Mesendoderm (in vitro differentiated cells): ENCODE data around the gene HMOX1.

Experiments
- DNase-seq: peaks from one replicate; pipeline ENCODE4 v3.0.0; 2013
- H2AK5ac ChIP-seq: 2 replicates; pipeline ENCODE4 v1.6.1; 2013; ENCODE audit warnings: low read length, inconsistent platforms
- H2BK120ac ChIP-seq: 2 replicates; pipeline ENCODE4 v1.6.1; 2013; ENCODE audit warnings: low read depth, mild to moderate bottlenecking, low read length, moderate library complexity, mixed read lengths
- H2BK15ac ChIP-seq: replicated peaks from 2 replicates; pipeline ENCODE4 v1.6.1; 2013; ENCODE audit warnings: low read depth, mild to moderate bottlenecking, moderate library complexity
- H2BK5ac ChIP-seq: 2 replicates; pipeline ENCODE4 v1.6.1; 2013; ENCODE audit warnings: low read length, inconsistent platforms
- H3K18ac ChIP-seq: 2 replicates; pipeline ENCODE4 v1.6.1; 2013; ENCODE audit warnings: mild to moderate bottlenecking, low read length, mixed read lengths
- H3K23ac ChIP-seq: one replicate; pipeline ENCODE4 v1.6.1; 2013; ENCODE audit warnings: low read length
- H3K27ac ChIP-seq: 2 replicates; pipeline ENCODE4 v1.5.1; 2013; ENCODE audit warnings: low read depth, mild to moderate bottlenecking, inconsistent platforms, low read length, moderate library complexity
- H3K27me3 ChIP-seq: 2 replicates; pipeline ENCODE4 v1.6.1; 2013; ENCODE audit warnings: low read length, control low read depth, mild to moderate bottlenecking, inconsistent platforms; ENCODE audit not compliant: insufficient read depth, poor library complexity
- H3K36me3 ChIP-seq: 2 replicates; pipeline ENCODE4 v1.6.1; 2013; ENCODE audit warnings: low read length, inconsistent platforms; ENCODE audit not compliant: control insufficient read depth, insufficient read depth
- H3K4ac ChIP-seq: one replicate; pipeline ENCODE4 v1.6.1; 2013; ENCODE audit warnings: low read depth, mild to moderate bottlenecking, low read length, moderate library complexity
- H3K4me1 ChIP-seq: 2 replicates; pipeline ENCODE4 v1.6.1; 2013; ENCODE audit warnings: low read depth, low read length, inconsistent platforms; ENCODE audit not compliant: control insufficient read depth
- H3K4me2 ChIP-seq: 2 replicates; pipeline ENCODE4 v1.6.1; 2013; ENCODE audit warnings: low read length
- H3K4me3 ChIP-seq: 2 replicates; pipeline ENCODE4 v1.5.1; 2013; ENCODE audit warnings: mild to moderate bottlenecking, low read length
- H3K56ac ChIP-seq: one replicate; pipeline ENCODE4 v1.6.1; 2013; ENCODE audit warnings: low read length
- H3K79me1 ChIP-seq: 2 replicates; pipeline ENCODE4 v1.6.1; 2013; ENCODE audit warnings: low read length, inconsistent platforms
- H3K79me2 ChIP-seq: 2 replicates; pipeline ENCODE4 v1.6.1; 2013; ENCODE audit warnings: mild to moderate bottlenecking, low read length; ENCODE audit not compliant: control insufficient read depth, insufficient read depth
- H3K9ac ChIP-seq: 2 replicates; pipeline ENCODE4 v1.6.1; 2013; ENCODE audit warnings: low read length, inconsistent platforms
- H4K5ac ChIP-seq: one replicate; pipeline ENCODE4 v1.6.1; 2013; ENCODE audit warnings: low read length
- H4K8ac ChIP-seq: one replicate; pipeline ENCODE4 v1.6.1; 2013; ENCODE audit warnings: low read depth, mild to moderate bottlenecking, control low read depth, low read length, moderate library complexity
- WGBS: extraction: QIAGEN DNeasy Blood & Tissue Kit; methylation state at CpG from one replicate; pipeline ENCODE4 v1.1.7; 2013; ENCODE audit warnings: low lambda C conversion rate, missing lambda C conversion rate; ENCODE audit not compliant: insufficient coverage; ENCODE audit errors: extremely low coverage; 5-methylcytosine and 5-hydroxymethylcytosine counted together

HMOX1 gene

GRCh38 chr22:35348703-35349102 is 32.2 kb upstream of the HMOX1 start:
- Histone ChIP-seq H3K18ac (no peak overlapping the region), H3K27me3 (no peaks in the 10 kb centered on the region), H3K9ac (no peak overlapping the region), H2AK5ac (no peak overlapping the region), H3K4ac (no peak overlapping the region), H3K4me2 (no peak overlapping the region), H2BK5ac (no peak overlapping the region), H3K79me2 (no peaks in the 10 kb centered on the region), H2BK15ac (no peak overlapping the region), H3K4me1 (no peaks in the 10 kb centered on the region), H3K36me3 (no peaks in the 10 kb centered on the region), H3K56ac (no peak overlapping the region), H3K79me1 (no peaks in the 10 kb centered on the region), H3K23ac (no peak overlapping the region), H2BK120ac (no peak overlapping the region), H3K4me3 (no peak overlapping the region), H3K27ac (no peak overlapping the region), H4K8ac (no peak overlapping the region), H4K5ac (no peak overlapping the region)
- no CpG with 5 or more reads among the region's 5 CpGs for WGBS
- no peak for DNase-seq

- H3K56ac ChIP-seq = no peak overlapping the region
- no peak overlapping the region for H3K4me2 ChIP-seq
- no peak overlapping the region for H4K8ac ChIP-seq
- no peak overlapping the region for H3K9ac ChIP-seq
- H3K79me2 ChIP-seq = no peaks in the 10 kb centered on the region
- H4K5ac ChIP-seq = no peak overlapping the region
- no peaks in the 10 kb centered on the region for H3K79me1 ChIP-seq
- H3K4ac ChIP-seq = no peak overlapping the region
- no peak overlapping the region for H3K18ac ChIP-seq
- no peak overlapping the region for H3K27ac ChIP-seq
- no peak overlapping the region for H3K23ac ChIP-seq
- H3K4me1 ChIP-seq = no peaks in the 10 kb centered on the region
- no peak overlapping the region for H2BK15ac ChIP-seq
- H3K27me3 ChIP-seq = no peaks in the 10 kb centered on the region
- no CpG with 5 or more reads among the region's 9 CpGs for WGBS
- no peak overlapping the region for H3K4me3 ChIP-seq
- no peak overlapping the region for H2BK120ac ChIP-seq
- H3K36me3 ChIP-seq = no peaks in the 10 kb centered on the region
- DNase-seq = no peak
- no peak overlapping the region for H2AK5ac ChIP-seq
- no peak overlapping the region for H2BK5ac ChIP-seq
Observed at GRCh38 chr22:35349368-35349703, 31.6 kb upstream of the HMOX1 start.

- DNase-seq = no peak
- Histone ChIP-seq H2BK120ac (no peak overlapping the region), H3K36me3 (no peaks in the 10 kb centered on the region), H3K4ac (no peak overlapping the region), H2BK5ac (no peak overlapping the region), H2BK15ac (no peak overlapping the region), H3K4me2 (no peak overlapping the region), H3K79me2 (no peaks in the 10 kb centered on the region), H3K4me3 (no peak overlapping the region), H3K27me3 (no peaks in the 10 kb centered on the region), H4K5ac (no peak overlapping the region), H2AK5ac (no peak overlapping the region), H3K18ac (no peak overlapping the region), H3K27ac (no peak overlapping the region), H3K9ac (no peak overlapping the region), H3K23ac (no peak overlapping the region), H4K8ac (no peak overlapping the region), H3K79me1 (no peaks in the 10 kb centered on the region), H3K4me1 (no peaks in the 10 kb centered on the region), H3K56ac (no peak overlapping the region)
- WGBS = no CpG with 5 or more reads among the region's 17 CpGs
Observed at GRCh38 chr22:35349704-35350538, 31.0 kb upstream of the HMOX1 start.

GRCh38 chr22:35350539-35351503 is 30.1 kb upstream of the HMOX1 start:
- Histone ChIP-seq H3K79me2 (no peaks in the 10 kb centered on the region), H2BK15ac (no peak overlapping the region), H3K79me1 (no peaks in the 10 kb centered on the region), H2AK5ac (no peak overlapping the region), H3K23ac (no peak overlapping the region), H3K4me3 (peak overlapping the region; percentile 53), H3K18ac (peak overlapping the region; percentile 13), H4K8ac (no peak overlapping the region), H3K56ac (peak overlapping the region; percentile 83), H3K36me3 (no peaks in the 10 kb centered on the region), H3K27ac (no peak overlapping the region), H3K4ac (peak overlapping the region; percentile 7), H3K4me1 (no peaks in the 10 kb centered on the region), H2BK120ac (no peak overlapping the region), H4K5ac (no peak overlapping the region), H3K27me3 (no peaks in the 10 kb centered on the region), H2BK5ac (no peak overlapping the region), H3K4me2 (peak overlapping the region; percentile 84), H3K9ac (peak overlapping the region; percentile 76)
- WGBS = no CpG with 5 or more reads among the region's 47 CpGs
- DNase-seq = peak; percentile 92

GRCh38 chr22:35352214-35353111 is 28.4 kb upstream of the HMOX1 start:
- Histone ChIP-seq H3K79me2 (no peaks in the 10 kb centered on the region), H2BK5ac (no peak overlapping the region), H3K4me3 (no peak overlapping the region), H3K4ac (no peak overlapping the region), H4K8ac (no peak overlapping the region), H2AK5ac (no peak overlapping the region), H2BK120ac (no peak overlapping the region), H3K23ac (no peak overlapping the region), H3K79me1 (no peaks in the 10 kb centered on the region), H3K56ac (no peak overlapping the region), H3K4me2 (no peak overlapping the region), H3K4me1 (no peaks in the 10 kb centered on the region), H3K27me3 (no peaks in the 10 kb centered on the region), H3K36me3 (no peaks in the 10 kb centered on the region), H2BK15ac (no peak overlapping the region), H4K5ac (no peak overlapping the region), H3K9ac (no peak overlapping the region), H3K18ac (no peak overlapping the region), H3K27ac (no peak overlapping the region)
- DNase-seq = peak; percentile 68
- no CpG with 5 or more reads among the region's 19 CpGs for WGBS
